ENCODE results near the gene KIF20A. TPM values are rescaled to one million over a fixed set of nuclear protein-coding genes. Genes with fewer than 3 reads are reported as not detected.
A peak's percentile ranks its signal among the peaks of the same experiment; 100 is the strongest.

Gene KIF20A
- total RNA-seq, 1 donor from 2014 or later: 8.7 TPM

- TF ChIP-seq CTCF (IDR thresholded peaks at IDR 0.05; ENCODE audit: partially characterized antibody, unreplicated experiment): no peak
- H3K9me3 Mint-ChIP-seq (ENCODE audit: unreplicated experiment): no peaks in the 10 kb centered on the region
- no peak overlapping the region for H3K27ac Mint-ChIP-seq (ENCODE audit: unreplicated experiment)
- H3K4me1 Mint-ChIP-seq (ENCODE audit: low read depth, unreplicated experiment): peaks cover 10% of the 10 kb centered on the region
- peaks cover 1% of the 10 kb centered on the region for H3K27me3 Mint-ChIP-seq (ENCODE audit: unreplicated experiment)
- H3K36me3 Mint-ChIP-seq (ENCODE audit: unreplicated experiment): no peaks in the 10 kb centered on the region
- no peak for DNase-seq
- H3K4me3 Mint-ChIP-seq (ENCODE audit: unreplicated experiment): no peak overlapping the region
Observed at GRCh38 chr5:138226910-138227309, 48.0 kb downstream of the KIF20A start.

GRCh38 chr5:138229387-138229786 is 50.5 kb downstream of the KIF20A start:
- H3K4me3 Mint-ChIP-seq (ENCODE audit: unreplicated experiment): no peak overlapping the region
- peaks cover 10% of the 10 kb centered on the region for H3K4me1 Mint-ChIP-seq (ENCODE audit: low read depth, unreplicated experiment)
- no peak for DNase-seq
- H3K27ac Mint-ChIP-seq (ENCODE audit: unreplicated experiment): no peak overlapping the region
- no peaks in the 10 kb centered on the region for H3K9me3 Mint-ChIP-seq (ENCODE audit: unreplicated experiment)
- TF ChIP-seq CTCF (IDR thresholded peaks at IDR 0.05; ENCODE audit: partially characterized antibody, unreplicated experiment): no peak
- no peaks in the 10 kb centered on the region for H3K36me3 Mint-ChIP-seq (ENCODE audit: unreplicated experiment)
- peaks cover 1% of the 10 kb centered on the region for H3K27me3 Mint-ChIP-seq (ENCODE audit: unreplicated experiment)

- peak overlapping the region; percentile 96 for H3K27ac Mint-ChIP-seq (ENCODE audit: unreplicated experiment)
- peak overlapping the region; percentile 79 for H3K4me3 Mint-ChIP-seq (ENCODE audit: unreplicated experiment)
- peak; percentile 64 for DNase-seq
- no peaks in the 10 kb centered on the region for H3K9me3 Mint-ChIP-seq (ENCODE audit: unreplicated experiment)
- no peaks in the 10 kb centered on the region for H3K36me3 Mint-ChIP-seq (ENCODE audit: unreplicated experiment)
- H3K4me1 Mint-ChIP-seq (ENCODE audit: low read depth, unreplicated experiment): peaks cover 9% of the 10 kb centered on the region
- no peak for TF ChIP-seq CTCF (IDR thresholded peaks at IDR 0.05; ENCODE audit: partially characterized antibody, unreplicated experiment)
- peaks cover 1% of the 10 kb centered on the region for H3K27me3 Mint-ChIP-seq (ENCODE audit: unreplicated experiment)
Observed at GRCh38 chr5:138230261-138230660, 51.3 kb downstream of the KIF20A start.

GRCh38 chr5:138230981-138231589 is 52.2 kb downstream of the KIF20A start:
- Mint-ChIP-seq H3K27ac (ENCODE audit: unreplicated experiment) (peak overlapping the region; percentile 93), H3K9me3 (ENCODE audit: unreplicated experiment) (no peaks in the 10 kb centered on the region), H3K27me3 (ENCODE audit: unreplicated experiment) (peaks cover 1% of the 10 kb centered on the region), H3K4me3 (ENCODE audit: unreplicated experiment) (peak overlapping the region; percentile 38), H3K36me3 (ENCODE audit: unreplicated experiment) (no peaks in the 10 kb centered on the region), H3K4me1 (ENCODE audit: low read depth, unreplicated experiment) (peaks cover 9% of the 10 kb centered on the region)
- no peak for TF ChIP-seq CTCF (IDR thresholded peaks at IDR 0.05; ENCODE audit: partially characterized antibody, unreplicated experiment)
- peak; percentile 66 for DNase-seq

GRCh38 chr5:138233280-138233679 is 54.4 kb downstream of the KIF20A start:
- Mint-ChIP-seq H3K4me1 (ENCODE audit: low read depth, unreplicated experiment) (peaks cover 9% of the 10 kb centered on the region), H3K9me3 (ENCODE audit: unreplicated experiment) (no peaks in the 10 kb centered on the region), H3K4me3 (ENCODE audit: unreplicated experiment) (no peak overlapping the region), H3K27ac (ENCODE audit: unreplicated experiment) (no peak overlapping the region), H3K27me3 (ENCODE audit: unreplicated experiment) (peaks cover 1% of the 10 kb centered on the region), H3K36me3 (ENCODE audit: unreplicated experiment) (no peaks in the 10 kb centered on the region)
- no peak for TF ChIP-seq CTCF (IDR thresholded peaks at IDR 0.05; ENCODE audit: partially characterized antibody, unreplicated experiment)
- DNase-seq: no peak
